ENCODE measurements around the gene EPHB1.

The EPHB1 gene

DNA sequence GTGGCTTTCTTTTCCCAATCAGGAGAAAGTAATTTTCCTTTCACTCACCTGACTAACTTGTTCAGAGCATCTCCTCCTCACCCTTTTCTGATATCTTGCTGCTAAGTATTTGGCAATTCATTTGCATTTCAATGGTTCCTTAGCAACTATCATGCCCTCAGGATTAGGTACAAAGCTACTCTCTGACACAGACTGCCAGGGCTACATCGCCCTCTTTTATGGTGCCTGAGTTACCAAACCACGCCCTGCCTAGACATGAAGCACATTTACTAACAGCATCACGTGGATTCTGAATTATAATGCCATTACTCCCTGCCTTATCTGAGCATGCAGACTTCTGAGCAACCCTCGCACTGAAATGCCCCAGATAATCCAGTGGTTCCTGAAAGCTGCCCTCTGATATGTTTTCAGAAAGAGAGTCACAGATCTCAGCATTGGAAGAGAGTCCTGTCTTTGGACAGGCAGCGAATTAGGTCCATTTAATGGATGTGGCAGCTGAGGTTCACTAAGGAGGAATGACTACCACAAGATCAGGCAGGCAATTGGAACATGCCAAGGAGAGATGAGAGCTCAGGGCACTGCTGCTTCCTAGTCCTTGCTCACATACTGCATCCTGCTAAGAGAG lies 14.5 kb downstream of the EPHB1 start:
- no peak for DNase-seq (ENCODE audit: low read depth)

DNA sequence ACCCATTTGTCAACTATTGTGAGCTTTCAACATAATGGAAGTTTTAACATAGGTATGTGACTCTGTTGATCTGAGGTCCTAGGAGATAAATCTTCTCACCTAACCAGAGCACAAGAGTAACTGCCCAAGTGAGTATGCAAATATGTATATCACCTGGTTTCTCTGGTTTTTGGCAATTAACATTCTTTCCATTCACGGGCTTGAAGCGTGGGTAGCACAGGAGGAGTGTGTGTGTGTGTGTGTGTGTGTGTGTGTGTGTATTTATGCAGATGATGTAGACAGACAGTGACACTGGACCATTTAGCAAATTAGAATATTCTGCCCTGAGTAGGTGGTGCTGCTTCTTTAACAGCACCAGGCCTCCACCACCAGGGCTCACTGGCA lies 15.0 kb downstream of the EPHB1 start:
- DNase-seq (ENCODE audit: low read depth): no peak

DNA sequence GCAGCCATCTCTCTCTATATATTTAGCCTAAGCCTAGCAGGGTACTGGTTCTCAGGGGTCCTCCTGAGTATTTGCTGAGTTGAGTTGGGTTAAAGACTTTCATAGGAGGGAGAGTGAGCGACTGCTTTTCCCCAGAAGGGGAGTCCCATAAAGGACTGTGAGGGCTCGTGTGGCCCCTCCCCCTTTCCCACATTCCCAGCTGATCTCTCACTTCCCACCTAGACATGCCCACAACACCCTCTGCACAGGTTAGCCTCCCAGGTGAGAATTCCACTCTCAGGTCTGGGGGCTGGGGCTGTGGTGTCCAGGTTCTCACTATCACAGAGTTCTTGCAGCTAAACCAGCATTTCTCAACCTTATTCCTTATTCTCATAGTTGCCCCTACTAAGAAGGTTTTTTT lies 15.8 kb downstream of the EPHB1 start:
- no peak for DNase-seq (ENCODE audit: low read depth)

DNA sequence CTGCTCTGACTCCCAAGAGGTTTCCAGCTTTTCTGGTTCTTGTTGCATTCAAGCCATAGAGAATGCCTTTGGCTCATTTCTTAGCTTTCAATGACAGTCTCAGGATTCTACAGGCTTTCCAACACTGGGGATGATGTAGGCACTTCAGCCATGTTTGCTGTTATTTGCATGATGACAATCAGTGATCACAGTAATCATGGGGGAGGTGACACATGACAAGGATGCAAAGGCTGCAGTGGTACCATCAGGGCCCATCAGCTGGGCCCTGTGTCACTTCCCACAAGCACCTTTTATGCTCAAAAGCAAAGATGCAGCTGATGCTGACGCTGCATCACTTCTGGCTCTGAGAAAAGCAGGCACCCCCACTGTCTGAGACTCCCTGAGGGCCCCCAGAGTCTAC lies 18.6 kb downstream of the EPHB1 start:
- DNase-seq (ENCODE audit: low read depth): no peak

DNA sequence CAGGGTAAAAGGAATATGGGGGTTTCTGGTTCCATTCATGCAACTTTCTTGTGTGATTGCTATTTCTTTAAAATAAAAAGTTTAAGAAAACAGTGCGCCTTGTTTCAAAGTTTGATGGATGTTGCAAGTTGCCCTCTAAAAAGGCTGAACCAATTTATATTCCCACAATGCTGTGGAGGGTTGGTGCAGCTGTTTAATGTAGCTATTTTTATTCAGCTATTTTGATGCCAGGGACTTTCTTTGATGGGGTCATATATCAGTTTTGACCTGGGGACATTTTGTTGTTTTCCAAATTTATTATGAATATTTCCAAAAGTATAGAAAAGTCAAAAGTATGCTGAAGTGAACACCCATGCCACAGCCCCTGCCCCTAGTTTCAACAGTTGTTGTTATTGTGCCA lies 20.5 kb downstream of the EPHB1 start:
- no peak for DNase-seq (ENCODE audit: low read depth)

DNA sequence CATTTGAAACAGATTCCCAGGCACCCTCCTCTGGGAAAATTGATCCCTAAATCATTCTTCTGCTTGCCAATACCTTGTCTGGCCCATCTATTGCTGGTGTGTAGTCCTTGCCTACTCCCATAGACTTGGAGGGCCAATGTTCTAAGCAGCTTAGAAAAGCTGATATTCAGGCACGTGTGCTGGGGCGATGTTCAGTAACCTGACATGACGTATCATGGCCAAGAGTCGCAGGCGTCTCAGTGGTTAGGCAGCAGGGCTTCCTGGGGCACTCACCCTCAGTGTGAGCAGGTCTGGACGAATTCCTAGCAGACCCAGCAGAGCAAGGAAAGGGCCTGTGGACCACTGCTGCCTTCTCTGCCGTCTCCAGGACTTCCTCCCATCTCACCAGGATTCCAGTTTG lies 21.6 kb downstream of the EPHB1 start:
- no peak for DNase-seq (ENCODE audit: low read depth)

DNA sequence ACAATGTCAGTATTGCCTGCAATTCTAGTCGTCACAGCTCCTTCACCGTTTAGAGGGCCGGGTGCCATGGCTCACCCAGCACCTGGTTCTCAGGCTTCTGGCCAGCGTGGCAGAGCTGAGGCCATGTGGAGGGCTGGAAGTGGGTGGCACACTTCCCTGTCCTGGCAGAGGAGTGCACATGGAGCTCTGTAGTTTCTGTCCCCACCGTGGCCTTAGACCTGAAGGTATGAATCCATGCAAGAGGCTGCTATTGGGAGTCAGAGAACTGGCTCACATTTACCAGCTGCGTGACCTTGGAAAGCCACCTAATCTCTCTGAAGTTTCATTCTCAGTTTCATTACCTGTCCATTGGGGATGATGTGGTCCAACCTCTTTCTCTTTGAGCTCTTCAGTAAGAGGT lies 22.2 kb downstream of the EPHB1 start:
- DNase-seq (ENCODE audit: low read depth): no peak

DNA sequence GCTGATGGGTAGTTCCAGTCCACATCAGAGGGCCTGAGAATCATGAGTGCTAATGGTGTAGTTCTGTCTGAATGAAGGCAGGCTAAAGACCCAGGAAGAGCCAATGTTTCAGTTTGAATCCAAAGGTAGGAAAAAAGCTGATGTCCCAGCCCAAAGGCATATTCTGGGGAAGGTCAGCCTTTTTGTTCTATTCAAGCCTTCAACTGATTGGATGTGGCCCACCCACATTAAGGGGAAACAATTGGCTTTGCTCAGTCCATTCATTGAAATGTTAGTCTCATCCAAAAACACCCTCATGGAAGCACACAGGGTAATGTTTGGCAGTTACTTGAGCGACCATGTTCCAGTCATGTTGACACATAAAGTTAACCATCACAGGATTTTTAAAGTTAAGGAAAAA lies 25.9 kb downstream of the EPHB1 start:
- DNase-seq (ENCODE audit: low read depth): no peak

DNA sequence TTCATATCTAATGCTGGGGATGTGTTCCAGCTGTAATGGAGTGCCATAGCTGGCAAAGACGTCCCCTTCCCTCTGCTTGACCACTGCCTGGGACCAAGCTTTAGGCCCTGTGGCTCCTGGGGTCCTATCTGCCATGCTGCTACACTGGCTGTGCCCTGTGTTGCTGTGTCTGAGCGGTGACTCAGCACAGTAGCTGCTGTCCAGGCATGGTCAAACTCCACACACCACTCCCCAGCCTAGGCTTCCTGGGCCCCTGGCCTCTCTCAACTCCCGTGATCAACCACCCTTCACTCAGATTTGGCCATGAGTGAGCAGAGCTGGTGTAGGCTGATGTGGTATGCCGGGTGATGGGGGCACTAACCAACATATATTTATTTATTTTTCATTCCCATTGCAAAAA lies 27.0 kb downstream of the EPHB1 start:
- DNase-seq (ENCODE audit: low read depth): no peak

DNA sequence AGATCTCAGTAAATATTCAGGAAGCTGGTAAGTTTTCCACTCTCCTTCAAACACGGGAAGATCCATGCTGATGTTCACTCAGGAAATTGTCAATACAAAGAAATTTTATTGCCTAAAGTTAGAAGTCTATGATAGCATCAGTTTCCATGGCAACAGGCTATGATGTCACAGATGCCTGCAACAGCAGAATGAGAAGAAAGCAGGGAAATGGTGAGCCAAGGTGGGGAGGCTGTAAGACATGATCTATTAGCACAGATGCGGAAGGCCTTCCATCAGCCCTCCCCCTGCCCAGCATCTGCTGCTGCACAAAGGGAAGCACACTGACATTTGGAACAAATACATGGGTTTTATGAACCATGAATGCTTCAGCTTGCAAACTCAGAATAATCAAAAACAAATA lies 28.6 kb downstream of the EPHB1 start:
- DNase-seq (ENCODE audit: low read depth): no peak

DNA sequence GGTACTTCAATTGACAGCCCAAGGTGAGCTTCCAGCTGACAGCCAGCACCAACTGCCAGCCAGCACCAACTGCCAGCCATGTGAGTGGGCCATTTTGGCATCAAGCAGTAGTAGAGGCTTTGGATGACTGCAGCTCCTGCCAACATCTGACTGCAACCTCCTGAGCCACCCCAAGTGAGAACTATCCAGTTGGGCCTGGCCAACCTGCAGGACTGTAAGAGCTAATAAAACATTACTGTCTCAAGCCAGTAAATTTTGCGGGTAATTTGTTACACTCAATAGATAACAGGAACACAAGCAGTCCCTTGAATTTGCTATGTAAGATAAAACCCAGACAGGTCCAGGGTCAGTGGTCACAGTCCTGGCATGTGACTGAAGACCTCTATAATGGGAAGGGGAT lies 29.7 kb downstream of the EPHB1 start:
- no peak for DNase-seq (ENCODE audit: low read depth)

DNA sequence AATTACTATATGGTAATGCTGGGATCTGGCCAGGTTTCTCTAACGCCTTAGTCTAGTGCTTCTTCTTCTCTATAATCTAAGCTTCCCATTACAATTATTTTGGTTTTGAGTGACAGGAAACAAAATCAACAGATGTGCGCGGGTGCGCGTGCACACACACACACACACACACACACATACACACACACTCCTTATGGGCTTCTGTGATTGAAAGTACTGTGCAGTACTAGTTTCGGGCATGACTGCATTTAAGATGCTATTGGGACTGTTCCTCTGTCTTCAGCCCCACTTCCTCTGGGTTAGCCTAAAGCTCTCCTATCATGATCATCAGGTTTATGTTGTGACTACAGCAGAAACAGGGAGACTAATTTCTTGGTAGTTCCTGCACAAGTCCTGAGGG lies 32.2 kb downstream of the EPHB1 start:
- no peak for DNase-seq (ENCODE audit: low read depth)

DNA sequence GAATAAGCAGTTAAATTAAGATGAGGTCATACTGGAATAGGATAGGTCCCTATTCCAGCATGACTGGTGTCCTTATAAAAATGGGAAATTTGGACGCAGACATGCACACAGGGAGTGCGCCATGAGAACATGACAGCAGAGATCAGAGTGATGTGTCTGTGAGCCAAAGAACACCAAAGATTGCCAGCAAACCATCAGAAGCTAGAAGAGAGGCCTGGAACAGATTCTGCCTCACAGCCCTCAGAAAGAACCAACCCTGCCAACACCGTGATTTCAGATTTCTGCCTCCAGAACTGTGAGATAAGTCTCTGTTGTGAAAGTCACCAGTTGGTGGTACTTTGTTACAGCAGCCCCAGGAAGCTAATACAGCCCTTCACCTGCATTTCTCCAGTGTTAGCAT lies 34.7 kb downstream of the EPHB1 start:
- no peak for DNase-seq (ENCODE audit: low read depth)

DNA sequence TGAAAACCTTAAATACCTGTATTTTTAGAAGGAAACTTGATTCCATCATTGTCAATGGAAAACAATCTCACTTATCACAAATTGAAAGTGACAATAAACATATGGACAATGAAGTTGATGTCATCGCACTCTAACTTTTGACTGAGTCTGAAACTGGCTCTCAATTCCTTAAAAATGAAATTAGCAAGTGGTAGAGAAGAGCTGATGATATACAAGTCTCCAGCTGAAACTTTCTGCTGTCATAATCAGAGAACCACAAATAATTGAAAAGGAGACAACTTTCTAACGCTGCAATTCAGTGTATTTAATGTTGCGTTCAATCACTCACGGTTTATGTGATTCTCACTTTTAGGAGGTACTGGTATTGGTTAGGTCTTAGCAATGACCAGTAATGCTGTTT lies 37.5 kb downstream of the EPHB1 start:
- DNase-seq (ENCODE audit: low read depth): no peak

DNA sequence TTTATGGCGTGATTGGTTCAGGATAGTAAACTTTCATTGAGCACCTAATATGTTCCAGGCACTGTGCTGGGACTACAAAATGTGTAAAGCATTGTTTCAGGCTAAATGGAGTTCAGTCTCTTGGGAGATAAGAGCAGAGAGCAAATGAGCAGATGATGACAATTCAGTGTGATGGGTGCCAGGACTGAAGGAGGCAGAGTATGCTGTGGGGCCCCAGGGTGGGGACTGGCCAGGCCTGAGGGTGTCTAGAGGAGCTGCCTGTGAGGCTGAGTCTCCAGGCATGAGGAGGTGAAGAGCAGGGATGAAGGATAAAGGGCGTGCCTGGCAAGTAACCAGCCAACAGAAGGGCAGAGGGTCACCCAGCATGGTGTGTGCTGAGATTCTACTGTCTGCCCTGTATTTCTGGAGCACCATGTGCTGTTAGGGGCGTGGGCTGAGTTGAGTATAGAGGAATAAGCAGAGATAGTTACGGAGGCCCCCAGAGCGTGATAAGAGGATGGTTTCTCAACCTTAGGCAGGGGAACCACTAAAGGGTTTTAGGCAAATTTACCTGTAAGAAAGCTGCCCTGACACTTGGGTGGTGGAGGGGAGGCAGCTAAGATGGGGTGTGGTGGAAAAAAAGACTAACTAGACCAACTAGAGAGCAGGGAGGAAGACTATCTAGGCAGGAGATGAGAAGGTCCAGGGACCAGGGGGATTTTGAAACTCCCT lies 38.5 kb downstream of the EPHB1 start:
- DNase-seq (ENCODE audit: low read depth): no peak

DNA sequence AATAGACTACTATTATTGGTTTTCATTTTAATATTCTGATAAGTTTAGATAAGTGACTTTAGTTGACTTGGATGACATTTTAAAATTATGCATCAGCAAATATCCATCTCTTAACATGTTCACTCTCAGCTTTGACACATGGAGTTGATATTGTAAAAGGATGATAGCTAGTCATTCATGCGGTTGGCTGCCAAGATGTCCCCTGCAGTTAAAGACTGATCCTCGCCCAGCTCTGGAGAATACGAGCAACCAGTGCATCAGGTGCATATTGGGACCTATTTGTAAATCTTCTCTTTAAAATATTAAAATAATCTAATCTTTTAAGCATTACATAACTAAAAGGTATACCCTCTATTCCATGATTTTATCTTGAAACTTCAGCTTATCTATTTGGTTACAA lies 41.9 kb downstream of the EPHB1 start:
- no peak for DNase-seq (ENCODE audit: low read depth)

DNA sequence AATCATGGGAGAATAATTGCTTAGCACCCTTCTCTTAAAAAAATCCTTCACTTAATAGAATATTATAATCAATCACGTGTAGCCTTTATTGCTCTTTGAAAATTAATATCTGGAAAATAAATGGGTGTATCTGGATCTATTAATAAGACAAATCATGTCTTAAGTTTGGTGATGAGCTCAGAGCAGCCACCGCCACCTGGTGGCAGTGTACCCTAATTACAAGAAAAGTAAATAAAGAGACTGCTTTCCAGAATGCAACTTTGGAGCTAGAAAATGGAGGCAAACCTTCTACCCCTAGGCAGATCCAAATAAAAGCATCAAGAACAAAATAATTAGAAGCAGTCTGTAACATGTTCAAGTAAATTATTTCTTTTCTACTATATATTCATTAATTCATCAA lies 43.5 kb downstream of the EPHB1 start:
- DNase-seq (ENCODE audit: low read depth): no peak

DNA sequence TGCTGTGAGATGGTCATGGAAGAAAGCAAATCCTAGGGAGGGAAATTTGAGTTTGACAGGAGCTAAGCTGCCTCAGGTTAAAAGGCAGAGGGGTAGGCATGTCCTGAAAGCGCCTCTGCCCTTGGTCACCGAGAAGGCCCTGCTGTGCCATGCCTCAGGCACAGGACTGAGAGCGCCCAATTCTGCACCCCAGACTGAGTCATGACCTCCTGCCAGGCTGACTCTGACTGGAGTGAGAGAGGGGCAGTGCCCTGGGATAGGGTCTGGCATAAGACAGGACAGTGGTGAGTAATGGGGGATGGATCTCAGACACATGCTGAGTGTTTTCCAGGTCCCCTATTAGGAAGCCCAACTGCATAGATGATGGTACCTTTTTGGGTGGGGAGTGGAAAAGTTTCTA lies 44.4 kb downstream of the EPHB1 start:
- DNase-seq (ENCODE audit: low read depth): no peak

DNA sequence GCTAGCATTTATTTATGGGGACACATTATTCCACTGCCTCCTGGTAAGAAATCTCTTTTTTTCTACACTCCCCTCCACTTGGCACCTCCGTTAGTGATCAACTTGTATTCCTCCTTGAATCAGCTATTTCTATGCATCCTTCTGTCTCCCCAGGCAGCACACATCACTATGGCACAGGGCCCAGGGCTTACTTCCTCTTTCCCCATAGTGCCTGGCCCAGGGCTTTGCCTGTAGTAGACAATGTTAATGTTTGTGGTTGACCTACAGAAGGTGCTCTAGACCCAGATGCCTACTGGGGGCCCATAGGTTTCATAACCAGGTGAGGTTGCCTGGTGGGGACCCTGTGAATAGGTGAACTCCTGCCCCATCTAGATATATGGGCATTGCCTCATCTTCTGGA lies 44.9 kb downstream of the EPHB1 start:
- DNase-seq (ENCODE audit: low read depth): no peak

DNA sequence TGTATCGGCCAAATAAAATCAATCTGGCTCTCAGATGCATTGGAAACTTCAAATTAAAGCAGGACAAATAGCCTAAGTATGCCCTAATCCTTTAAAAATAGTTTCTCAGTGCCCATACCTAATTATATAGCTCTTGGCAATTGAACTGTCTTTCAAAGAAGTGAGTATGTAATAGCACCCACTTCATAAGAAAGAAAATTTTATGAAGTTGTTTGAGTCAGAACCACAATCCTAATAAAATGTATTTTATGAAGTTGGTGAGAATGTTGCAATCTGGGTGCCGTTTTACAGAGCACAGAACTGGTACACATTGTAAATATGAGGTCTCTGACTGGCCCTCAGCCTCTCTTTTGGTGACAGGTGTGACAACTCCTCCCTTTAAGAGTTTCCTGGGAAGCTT lies 45.4 kb downstream of the EPHB1 start:
- no peak for DNase-seq (ENCODE audit: low read depth)

DNA sequence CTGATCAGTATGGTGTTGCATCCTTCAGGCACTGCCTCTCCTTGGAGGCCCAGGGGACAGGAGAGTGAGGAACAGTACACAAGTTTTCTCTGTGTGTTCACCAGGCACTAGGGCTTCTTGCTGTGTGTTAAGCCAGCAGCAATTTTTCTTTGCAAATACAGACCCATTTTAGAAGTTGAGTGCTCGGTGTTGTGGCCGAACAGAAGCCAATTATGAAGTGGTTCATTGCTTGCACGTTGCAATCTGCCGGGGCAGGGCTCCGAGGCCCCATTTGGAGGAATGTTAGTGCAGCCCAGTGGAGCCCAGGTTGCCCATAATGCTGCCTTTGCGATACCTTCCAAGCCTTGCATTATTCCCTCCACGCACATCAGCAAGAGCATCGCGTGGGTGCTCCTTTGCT lies 51.0 kb downstream of the EPHB1 start:
- DNase-seq (ENCODE audit: low read depth): no peak

DNA sequence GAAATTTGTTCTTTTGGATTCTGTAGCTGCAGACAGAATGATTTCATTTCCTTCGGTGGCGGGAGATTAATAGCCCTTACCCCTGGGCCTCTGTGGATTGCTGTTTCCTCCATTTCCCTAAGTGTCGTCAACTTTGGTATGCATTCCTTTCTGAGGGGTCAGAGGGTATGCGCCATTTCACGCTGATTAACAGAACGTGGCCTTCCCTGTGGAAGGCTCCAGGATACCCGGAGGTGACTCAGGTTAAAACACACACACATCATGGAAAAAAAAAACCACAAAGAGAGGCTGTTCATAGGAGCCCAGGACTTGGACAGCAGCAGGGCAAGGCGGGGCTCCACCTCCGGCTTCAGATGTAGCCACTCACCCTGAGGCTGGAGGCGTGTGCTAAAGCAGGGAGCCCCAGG lies 51.9 kb downstream of the EPHB1 start:
- no peak for DNase-seq (ENCODE audit: low read depth)

DNA sequence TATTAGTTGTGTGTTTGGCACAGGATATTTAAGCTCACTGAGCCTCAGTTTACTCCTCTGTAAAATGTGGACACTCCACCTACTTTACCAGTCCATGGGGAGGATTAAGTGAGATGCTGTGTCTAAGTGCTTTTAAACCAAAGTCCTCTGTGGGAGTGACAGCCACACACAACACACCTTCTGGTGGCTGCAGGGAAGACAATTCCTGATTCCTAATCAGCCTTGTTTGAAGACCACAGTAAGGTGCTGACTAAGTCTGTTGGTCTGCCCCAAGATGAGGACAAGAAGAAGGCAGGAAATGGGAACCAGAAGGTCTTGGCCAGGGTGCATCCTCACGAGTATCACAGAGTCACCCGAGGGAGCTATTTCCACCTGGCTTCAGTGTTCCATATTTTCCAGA lies 52.3 kb downstream of the EPHB1 start:
- DNase-seq (ENCODE audit: low read depth): no peak

DNA sequence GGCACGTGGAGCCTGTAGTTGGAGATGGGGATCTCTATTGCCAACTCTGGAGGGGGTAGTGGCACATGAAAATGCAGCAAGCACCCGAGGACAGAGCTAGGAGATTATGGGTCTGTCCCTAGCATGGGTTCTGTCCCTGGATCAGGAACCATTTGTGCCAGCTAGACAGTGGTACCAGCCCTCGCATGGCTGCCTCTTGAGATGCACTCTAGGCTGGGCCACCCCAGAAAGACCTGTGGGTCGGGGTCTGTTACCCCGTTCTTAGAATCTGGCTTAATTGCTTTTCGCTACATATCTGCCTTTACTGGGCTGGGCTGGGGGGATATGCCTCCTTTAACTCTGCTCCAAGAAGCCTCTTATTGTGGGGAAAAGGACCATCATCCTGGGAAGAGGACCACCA lies 54.5 kb downstream of the EPHB1 start:
- DNase-seq (ENCODE audit: low read depth): no peak

All from T follicular helper cell (primary cell).